Measurements from ENCODE around the gene SLC35E1. TPM values are rescaled to one million over a fixed set of nuclear protein-coding genes. Genes with fewer than 3 reads are reported as not detected.

SLC35E1 gene
- total RNA-seq, 5 donors from 2014 or later (not counting 1 experiment from before 2014, with no cell fraction given), result 32.7 to 67.5 (median 36.9) TPM

DNA sequence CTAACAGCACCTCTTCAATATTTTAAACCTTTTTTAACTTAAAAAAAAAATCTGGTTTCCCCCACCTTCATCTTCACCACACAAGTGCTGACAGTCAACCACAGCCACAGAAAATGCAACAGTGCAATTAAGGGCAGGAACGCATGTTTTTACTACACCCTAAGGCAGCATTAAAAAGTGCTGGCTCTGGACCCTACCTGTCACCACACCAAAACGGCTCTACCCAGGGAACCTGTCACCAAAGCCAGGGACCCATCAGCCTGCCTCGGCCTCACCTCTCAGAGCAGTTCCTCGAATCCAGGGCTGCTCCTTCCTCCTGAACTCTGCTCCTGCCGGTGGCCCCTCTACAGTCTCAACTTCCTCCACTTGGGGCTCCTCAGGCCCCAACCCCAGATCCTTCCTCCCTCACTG, 22.5 kb upstream of the SLC35E1 start:
- 0% methylated on average over 5 of the region's 5 CpGs for WGBS (ENCODE audit: insufficient coverage)
- Mint-ChIP-seq H3K4me3 (peak overlapping the region; percentile 66 to 67 (median 67)), H3K27ac (peak overlapping the region; percentile 87 to 89), H3K9me3 (no peaks in the 10 kb centered on the region), H3K36me3 (no peaks in the 10 kb centered on the region), H3K4me1 (peaks cover 56 to 84% (median 81%) of the 10 kb centered on the region in 3 donors), H3K27me3 (no peaks in the 10 kb centered on the region)
- no peaks in the 10 kb centered on the region for H3K9me3 ChIP-seq
- H3K4me3 ChIP-seq (ENCODE audit: control insufficient read depth in 1 of 2, extremely low read depth in 1 of 2, low read length in 1 of 2), result peak overlapping the region; percentile 2 to 41
- DNase-seq (peak in 29 of 35 experiments; percentile 20 to 79 (median 43)), ATAC-seq (replicated peaks in 1 of 4) (peak; percentile 79 to 89 (median 82))
- H3K27ac ChIP-seq (ENCODE audit: low read length), result peak overlapping the region; percentile 76
- CTCF ChIA-PET, result no interaction called here
- POLR2A ChIA-PET, result no interaction called here
- peaks cover 2 to 3% of the 10 kb centered on the region in 2 donors for H3K36me3 ChIP-seq (ENCODE audit: control insufficient read depth in 2 of 2, extremely low read depth in 1 of 2, insufficient read depth in 1 of 2, low read length in 1 of 2)
- H3K27me3 ChIP-seq (replicated peaks in 1 of 2; ENCODE audit: control insufficient read depth in 2 of 2, extremely low read depth in 1 of 2, insufficient read depth in 2 of 2, low read length in 1 of 2), result no peaks in the 10 kb centered on the region
- peaks cover 22 to 74% of the 10 kb centered on the region in 2 experiments for H3K4me1 ChIP-seq (ENCODE audit: control insufficient read depth in 1 of 2, extremely low read depth in 1 of 2, insufficient read depth in 2 of 2, low read length in 2 of 2)

- peak overlapping the region; percentile 66 to 67 (median 67) for H3K4me3 Mint-ChIP-seq
- no peaks in the 10 kb centered on the region for H3K36me3 Mint-ChIP-seq
- H3K4me1 Mint-ChIP-seq, result peaks cover 57 to 86% (median 84%) of the 10 kb centered on the region in 3 donors
- WGBS (ENCODE audit: insufficient coverage), result 8% methylated on average over 8 of the region's 10 CpGs
- Histone ChIP-seq H3K27ac (ENCODE audit: low read length) (peak overlapping the region; percentile 76), H3K4me1 (ENCODE audit: control insufficient read depth in 1 of 2, extremely low read depth in 1 of 2, insufficient read depth in 2 of 2, low read length in 2 of 2) (peaks cover 24 to 76% of the 10 kb centered on the region in 2 experiments), H3K9me3 (no peaks in the 10 kb centered on the region), H3K27me3 (replicated peaks in 1 of 2; ENCODE audit: control insufficient read depth in 2 of 2, extremely low read depth in 1 of 2, insufficient read depth in 2 of 2, low read length in 1 of 2) (no peaks in the 10 kb centered on the region), H3K4me3 (ENCODE audit: control insufficient read depth in 1 of 2, extremely low read depth in 1 of 2, low read length in 1 of 2) (peak overlapping the region; percentile 2 to 41), H3K36me3 (ENCODE audit: control insufficient read depth in 2 of 2, extremely low read depth in 1 of 2, insufficient read depth in 1 of 2, low read length in 1 of 2) (peaks cover 2 to 3% of the 10 kb centered on the region in 2 donors)
- CTCF ChIA-PET, result interaction anchor here in 1 of 2 donors (0.6 kb wide), 1 partner anchor 28 kb away, joined by 3 read pairs; no protein-coding TSS in a partner anchor
- no peaks in the 10 kb centered on the region for H3K27me3 Mint-ChIP-seq
- H3K27ac Mint-ChIP-seq, result peak overlapping the region; percentile 87 to 89
- H3K9me3 Mint-ChIP-seq, result no peaks in the 10 kb centered on the region
- ATAC-seq (replicated peaks in 1 of 4) (peak; percentile 51 to 61 (median 56)), DNase-seq (peak in 33 of 35 experiments; percentile 16 to 76 (median 44))
- POLR2A ChIA-PET, result no interaction called here
Measured at GRCh38 chr19:16594131-16594586, 21.9 kb upstream of the SLC35E1 start.

- H3K4me3 Mint-ChIP-seq, result peak overlapping the region in 1 of 3 donors; percentile 31
- Histone ChIP-seq H3K4me1 (ENCODE audit: control insufficient read depth in 1 of 2, extremely low read depth in 1 of 2, insufficient read depth in 2 of 2, low read length in 2 of 2) (peaks cover 32 to 82% of the 10 kb centered on the region in 2 experiments), H3K9me3 (no peaks in the 10 kb centered on the region), H3K4me3 (ENCODE audit: control insufficient read depth in 1 of 2, extremely low read depth in 1 of 2, low read length in 1 of 2) (no peak overlapping the region), H3K36me3 (ENCODE audit: control insufficient read depth in 2 of 2, extremely low read depth in 1 of 2, insufficient read depth in 1 of 2, low read length in 1 of 2) (peaks cover 2 to 3% of the 10 kb centered on the region in 2 donors), H3K27me3 (replicated peaks in 1 of 2; ENCODE audit: control insufficient read depth in 2 of 2, extremely low read depth in 1 of 2, insufficient read depth in 2 of 2, low read length in 1 of 2) (no peaks in the 10 kb centered on the region), H3K27ac (ENCODE audit: low read length) (peak overlapping the region; percentile 76)
- ATAC-seq (replicated peaks in 1 of 4) (no peak), DNase-seq (no peak)
- POLR2A ChIA-PET, result interaction anchor here in 1 of 2 donors (0.6 kb wide), 1 partner anchor 22 kb away, joined by 5 read pairs; no protein-coding TSS in a partner anchor
- H3K27ac Mint-ChIP-seq, result peak overlapping the region; percentile 45 to 89
- 100% methylated on average over 2 of the region's 4 CpGs for WGBS (ENCODE audit: insufficient coverage)
- CTCF ChIA-PET, result interaction anchor here in 1 of 2 donors (0.6 kb wide), 2 partner anchors 491 to 577 kb away, joined by 3 to 4 read pairs; no protein-coding TSS in a partner anchor
- H3K9me3 Mint-ChIP-seq, result no peaks in the 10 kb centered on the region
- H3K27me3 Mint-ChIP-seq, result no peaks in the 10 kb centered on the region
- no peaks in the 10 kb centered on the region for H3K36me3 Mint-ChIP-seq
- peaks cover 64 to 88% (median 87%) of the 10 kb centered on the region in 3 donors for H3K4me1 Mint-ChIP-seq
Measured at GRCh38 chr19:16593181-16593580, 21.0 kb upstream of the SLC35E1 start.

DNA sequence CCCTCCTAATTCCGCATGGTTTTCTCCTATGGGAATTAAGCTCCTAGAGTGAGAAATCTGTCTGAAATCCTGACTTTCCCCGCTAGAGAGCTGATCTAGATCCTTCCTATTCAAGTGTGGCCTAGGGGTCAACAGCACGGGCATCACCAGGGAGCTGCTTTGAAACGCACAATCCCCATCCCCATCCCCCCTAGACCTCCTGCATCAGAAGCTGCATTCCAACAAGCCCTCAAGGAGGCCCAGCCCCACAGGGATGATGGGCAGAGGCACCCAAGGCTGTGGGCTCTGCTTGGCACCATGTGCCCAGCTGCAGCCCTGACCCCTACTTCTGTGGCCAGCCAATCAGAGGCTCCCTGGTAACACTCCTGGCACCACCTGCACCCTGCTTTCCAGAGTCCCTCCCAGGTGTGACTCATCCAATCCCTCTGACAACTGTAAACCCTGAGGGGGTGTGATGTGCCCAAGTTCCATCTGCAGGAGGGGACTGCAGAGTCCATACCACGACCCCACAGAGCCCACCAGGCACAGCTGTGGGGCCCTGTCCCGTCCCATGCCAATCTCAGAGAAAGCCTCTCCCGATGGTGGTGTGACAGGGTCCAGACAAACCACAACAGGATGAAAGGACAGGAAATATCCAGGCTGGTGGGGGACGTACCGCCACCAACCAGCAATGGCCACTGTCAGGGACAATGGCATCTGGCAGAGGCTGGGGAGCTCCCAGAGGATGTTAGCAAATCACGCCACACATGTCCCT, 19.8 kb upstream of the SLC35E1 start:
- no peaks in the 10 kb centered on the region for H3K9me3 Mint-ChIP-seq
- Histone ChIP-seq H3K9me3 (no peaks in the 10 kb centered on the region), H3K27me3 (replicated peaks in 1 of 2; ENCODE audit: control insufficient read depth in 2 of 2, extremely low read depth in 1 of 2, insufficient read depth in 2 of 2, low read length in 1 of 2) (no peaks in the 10 kb centered on the region), H3K4me1 (ENCODE audit: control insufficient read depth in 1 of 2, extremely low read depth in 1 of 2, insufficient read depth in 2 of 2, low read length in 2 of 2) (peaks cover 44 to 86% of the 10 kb centered on the region in 2 experiments), H3K4me3 (ENCODE audit: control insufficient read depth in 1 of 2, extremely low read depth in 1 of 2, low read length in 1 of 2) (no peak overlapping the region), H3K27ac (ENCODE audit: low read length) (no peak overlapping the region), H3K36me3 (ENCODE audit: control insufficient read depth in 2 of 2, extremely low read depth in 1 of 2, insufficient read depth in 1 of 2, low read length in 1 of 2) (peaks cover 2 to 3% of the 10 kb centered on the region in 2 donors)
- POLR2A ChIA-PET, result interaction anchor here in 1 of 2 donors (1.0 kb wide), 1 partner anchor 26 kb away, joined by 3 read pairs; no protein-coding TSS in a partner anchor
- H3K27me3 Mint-ChIP-seq, result no peaks in the 10 kb centered on the region
- H3K4me1 Mint-ChIP-seq, result peaks cover 68 to 92% (median 91%) of the 10 kb centered on the region in 3 donors
- ATAC-seq (replicated peaks in 1 of 4), result no peak
- no peak for DNase-seq
- H3K27ac Mint-ChIP-seq, result no peak overlapping the region
- WGBS (ENCODE audit: insufficient coverage), result 91% methylated on average over 8 of the region's 10 CpGs
- H3K36me3 Mint-ChIP-seq, result no peaks in the 10 kb centered on the region
- no peak overlapping the region for H3K4me3 Mint-ChIP-seq
- CTCF ChIA-PET, result no interaction called here

DNA sequence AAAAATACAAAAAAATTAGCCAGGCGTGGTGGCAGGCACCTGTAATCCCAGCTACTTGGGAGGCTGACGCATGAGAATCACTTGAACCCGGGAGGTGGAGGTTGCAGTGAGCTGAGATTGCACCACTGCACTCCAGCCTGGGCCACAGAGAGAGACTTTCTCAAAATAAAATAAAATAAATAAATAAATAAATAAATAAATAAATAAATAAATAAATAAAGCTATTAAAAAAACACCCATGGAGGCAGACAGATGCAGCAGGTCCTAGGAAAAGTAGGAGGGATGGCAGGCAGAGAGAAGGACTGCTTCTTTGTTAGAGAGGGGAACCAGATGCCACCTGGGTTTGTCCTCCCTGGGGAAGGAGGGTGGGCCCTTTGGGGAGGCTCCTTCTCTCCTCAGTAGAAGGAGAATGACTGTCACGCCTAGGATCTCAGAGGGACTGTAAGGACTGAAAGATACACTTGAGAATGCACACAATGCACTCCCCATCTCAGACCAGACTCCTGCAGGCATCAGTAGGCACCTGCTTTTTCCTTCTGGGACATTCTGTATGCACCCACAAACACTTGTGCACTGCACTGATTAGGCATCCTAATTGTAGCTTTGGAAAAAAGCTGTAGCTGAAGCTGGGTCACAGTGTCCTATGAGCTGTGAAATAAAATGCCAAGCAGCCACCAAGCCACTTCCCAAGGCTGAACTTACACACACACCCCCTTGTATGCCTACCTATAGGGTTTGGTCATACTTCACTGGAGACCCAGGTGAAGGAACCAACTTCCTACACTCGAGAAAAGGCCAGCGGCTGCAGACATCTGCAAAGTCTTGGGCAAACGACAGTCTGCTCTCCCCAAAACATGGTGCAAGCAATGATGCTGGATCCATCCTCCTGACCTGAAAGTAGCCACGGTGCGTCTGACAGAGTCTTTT, 18.9 kb upstream of the SLC35E1 start:
- no peak overlapping the region for H3K4me3 Mint-ChIP-seq

More for the DNA sequence above, 18.9 kb upstream of the SLC35E1 start:
- POLR2A ChIA-PET, result interaction anchor here in 1 of 2 donors (0.6 to 1.0 kb wide), 3 partner anchors 25 to 77 kb away, joined by 3 read pairs; partner anchors contain the start of gene MED26
- Mint-ChIP-seq H3K36me3 (no peaks in the 10 kb centered on the region), H3K27ac (peak overlapping the region in 1 of 2 donors; percentile 52), H3K9me3 (no peaks in the 10 kb centered on the region), H3K27me3 (no peaks in the 10 kb centered on the region), H3K4me1 (peaks cover 67 to 93% (median 91%) of the 10 kb centered on the region in 3 donors)
- DNase-seq, result no peak
- H3K27me3 ChIP-seq (replicated peaks in 1 of 2; ENCODE audit: control insufficient read depth in 2 of 2, extremely low read depth in 1 of 2, insufficient read depth in 2 of 2, low read length in 1 of 2), result no peaks in the 10 kb centered on the region
- H3K36me3 ChIP-seq (ENCODE audit: control insufficient read depth in 2 of 2, extremely low read depth in 1 of 2, insufficient read depth in 1 of 2, low read length in 1 of 2), result peaks cover 2 to 3% of the 10 kb centered on the region in 2 donors
- no peak overlapping the region for H3K27ac ChIP-seq (ENCODE audit: low read length)
- peaks cover 52 to 86% of the 10 kb centered on the region in 2 experiments for H3K4me1 ChIP-seq (ENCODE audit: control insufficient read depth in 1 of 2, extremely low read depth in 1 of 2, insufficient read depth in 2 of 2, low read length in 2 of 2)
- H3K9me3 ChIP-seq, result no peaks in the 10 kb centered on the region
- ATAC-seq (replicated peaks in 1 of 4), result no peak
- H3K4me3 ChIP-seq (ENCODE audit: control insufficient read depth in 1 of 2, extremely low read depth in 1 of 2, low read length in 1 of 2), result no peak overlapping the region
- CTCF ChIA-PET, result no interaction called here
- WGBS (ENCODE audit: insufficient coverage), result 92% methylated on average over 5 of the region's 9 CpGs
